SJCRH30 (cell line): ENCODE results near the gene PCMT1. TPM values are rescaled to one million over a fixed set of nuclear protein-coding genes. Genes with fewer than 3 reads are reported as not detected.
A peak's percentile ranks its signal among the peaks of the same experiment; 100 is the strongest.
"Not testable (repeated sequence)": the region's sequence is repeated elsewhere in the genome, so short reads cannot be mapped to it uniquely, and the experiment has no call there.

Source experiments
- DNase-seq, 2 experiments: peaks; one replicate each; pipeline ENCODE4 v3.0.0-alpha.2; 2015 to 2020
- H3K27ac ChIP-seq: fragments of 250-450 bp; sonication (Bioruptor Pico); 2 replicates; pipeline ENCODE4 v1.5.1; 2020; ENCODE audit warnings: mild to moderate bottlenecking, moderate library complexity
- H3K27me3 ChIP-seq: fragments of 250-450 bp; sonication (Bioruptor Pico); 2 replicates; pipeline ENCODE4 v1.5.1; 2020; ENCODE audit warnings: mild to moderate bottlenecking, moderate library complexity
- H3K36me3 ChIP-seq: fragments of 250-450 bp; sonication (Bioruptor Pico); 2 replicates; pipeline ENCODE4 v1.5.1; 2020; ENCODE audit warnings: mild to moderate bottlenecking, moderate library complexity
- H3K4me1 ChIP-seq: fragments of 250-450 bp; sonication (Bioruptor Pico); 2 replicates; pipeline ENCODE4 v1.5.1; 2020; ENCODE audit warnings: mild to moderate bottlenecking, moderate library complexity
- H3K4me3 ChIP-seq: fragments of 250-450 bp; sonication (Bioruptor Pico); 2 replicates; pipeline ENCODE4 v1.5.1; 2020; ENCODE audit warnings: mild to moderate bottlenecking, moderate library complexity
- H3K9me3 ChIP-seq: fragments of 250-450 bp; sonication (Bioruptor Pico); replicated peaks from 2 replicates; pipeline ENCODE4 v1.5.1; 2020; ENCODE audit warnings: mild to moderate bottlenecking, moderate library complexity
- total RNA-seq: library from RNA; depleted of rRNA; stranded (reverse); fragments of >200 nt; shearing (Covaris generic); gene quantifications from 2 replicates; pipeline ENCODE4 v1.2.3, GENCODE V29; 2014

Gene PCMT1
- total RNA-seq, 1 experiment from 2014 or later = 101 TPM

DNA sequence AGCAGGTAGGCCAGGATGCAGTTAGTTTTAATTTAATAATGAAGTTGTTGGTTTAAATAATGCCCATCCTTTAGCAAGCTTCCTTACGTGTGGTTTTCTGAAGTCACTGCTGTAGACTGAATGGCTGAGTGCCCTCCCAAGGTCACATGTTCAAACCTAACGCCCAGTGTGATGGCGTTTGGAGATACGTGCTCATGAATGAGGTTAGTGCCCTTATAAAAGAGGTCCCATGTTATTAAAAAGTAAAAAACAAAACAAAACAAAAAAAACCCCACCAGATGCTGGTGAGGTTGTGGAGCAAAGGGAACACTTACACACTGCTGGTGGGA lies 98.4 kb downstream of the PCMT1 start:
- no peak overlapping the region for H3K4me3 ChIP-seq
- H3K36me3 ChIP-seq = 0 out of 2 replicates have a peak, but pooled peaks cover 2% of the 10 kb centered on the region
- H3K9me3 ChIP-seq = no peaks in the 10 kb centered on the region
- H3K4me1 ChIP-seq = peaks cover 35% of the 10 kb centered on the region
- no peaks in the 10 kb centered on the region for H3K27me3 ChIP-seq
- no peak for DNase-seq
- peak overlapping the region; percentile 63 for H3K27ac ChIP-seq

DNA sequence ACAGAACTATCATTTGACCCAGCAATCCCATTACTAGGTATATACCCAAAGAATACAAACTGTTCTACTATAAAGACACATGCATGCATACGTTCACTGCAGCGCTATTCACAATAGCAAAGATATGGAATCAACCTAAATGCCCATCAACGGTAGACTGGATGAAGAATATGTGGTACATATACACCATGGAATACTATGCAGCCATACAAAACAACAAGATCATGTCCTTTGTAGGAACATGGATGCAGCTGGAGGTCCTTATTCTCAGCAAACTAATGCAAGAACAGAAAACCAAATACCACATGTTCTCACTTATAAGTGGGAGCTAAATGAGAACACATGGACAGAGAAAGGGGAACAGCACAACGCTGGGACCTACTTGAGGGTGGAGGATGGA lies 98.8 kb downstream of the PCMT1 start:
- not testable (repeated sequence) for H3K4me3 ChIP-seq, H3K36me3 ChIP-seq, H3K27me3 ChIP-seq, H3K9me3 ChIP-seq, DNase-seq
- Histone ChIP-seq H3K4me1 (peaks cover 35% of the 10 kb centered on the region), H3K27ac (peak overlapping the region; percentile 63; the same call in 1 of the 2 replicates)

DNA sequence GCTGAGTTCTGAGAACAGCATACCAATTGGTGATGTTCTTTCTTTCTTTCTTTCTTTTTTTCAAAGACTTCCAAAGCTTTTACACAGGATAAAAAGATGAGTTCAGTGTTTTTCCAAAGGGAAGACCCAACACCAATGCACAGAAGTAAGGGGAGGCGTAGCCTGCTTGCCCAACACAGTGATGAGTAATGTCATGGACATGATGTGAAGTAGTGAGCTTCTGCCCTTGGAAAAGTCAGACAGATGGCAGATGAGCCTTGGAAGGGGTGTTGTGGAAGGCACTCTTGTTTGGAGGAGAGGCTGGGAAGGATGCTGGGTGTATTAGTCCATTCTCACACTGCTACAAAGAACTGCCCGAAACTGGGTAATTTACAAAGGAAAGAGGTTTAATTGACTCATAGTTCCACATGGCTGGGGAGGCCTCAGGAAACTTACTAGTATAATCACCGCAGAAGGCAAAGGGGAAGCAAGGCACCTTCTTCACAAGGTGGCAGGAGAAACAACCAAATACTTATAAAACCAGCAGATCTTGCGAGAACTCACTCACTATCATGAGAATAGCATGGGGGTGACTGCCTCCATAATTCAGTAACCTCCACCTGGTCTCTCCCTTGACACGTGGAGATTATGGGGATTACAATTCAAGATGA lies 102.0 kb downstream of the PCMT1 start:
- Histone ChIP-seq H3K4me1 (peaks cover 40% of the 10 kb centered on the region), H3K9me3 (no peaks in the 10 kb centered on the region), H3K4me3 (no peak overlapping the region), H3K36me3 (0 out of 2 replicates have a peak, but pooled peaks cover 2% of the 10 kb centered on the region), H3K27ac (no peak overlapping the region), H3K27me3 (no peaks in the 10 kb centered on the region)
- no peak for DNase-seq

DNA sequence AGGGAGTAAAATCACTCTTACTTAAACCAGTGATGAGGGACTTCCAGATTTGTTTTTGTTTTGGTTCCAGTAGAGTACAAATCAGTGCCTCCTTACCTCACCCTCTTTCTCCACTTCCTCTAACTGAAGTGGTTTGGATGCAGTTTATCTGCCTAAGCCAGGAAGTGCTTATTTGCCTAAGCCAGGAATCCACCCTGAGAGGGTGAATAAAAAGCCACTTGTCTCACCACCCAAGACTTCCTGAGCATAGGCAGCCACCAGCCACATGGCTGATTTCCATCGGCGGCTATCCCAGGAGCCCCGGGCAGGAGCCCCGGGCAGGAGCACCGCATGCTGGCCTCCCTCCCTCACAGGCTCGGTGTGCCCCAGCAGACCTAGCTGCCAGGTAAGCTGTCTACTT lies 102.6 kb downstream of the PCMT1 start:
- Histone ChIP-seq H3K4me1 (peaks cover 40% of the 10 kb centered on the region), H3K9me3 (no peaks in the 10 kb centered on the region), H3K27ac (peak overlapping the region; percentile 20; the same call in 1 of the 2 replicates), H3K27me3 (no peaks in the 10 kb centered on the region), H3K36me3 (0 out of 2 replicates have a peak, but pooled peaks cover 2% of the 10 kb centered on the region), H3K4me3 (no peak overlapping the region)
- peak; percentile 26 to 47 for DNase-seq

DNA sequence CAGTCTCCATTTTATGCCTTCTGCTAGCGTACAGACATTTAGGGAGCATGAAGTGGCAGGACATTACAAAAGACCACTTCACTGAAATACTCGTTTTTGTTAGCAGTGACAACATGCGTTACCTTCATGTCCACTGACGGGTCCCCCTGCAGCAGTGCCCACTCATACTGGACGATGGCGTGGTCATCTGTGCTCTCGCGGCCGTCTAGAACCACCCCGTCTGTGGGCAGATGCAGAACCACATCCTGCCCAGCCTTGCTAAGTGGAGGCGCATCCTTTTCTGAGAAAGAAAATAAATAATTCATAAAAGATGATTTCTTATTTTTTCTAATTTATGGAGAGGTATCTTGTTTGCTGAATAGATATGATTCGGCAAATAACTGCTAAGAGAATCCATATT lies 103.3 kb downstream of the PCMT1 start:
- Histone ChIP-seq H3K4me1 (peaks cover 36% of the 10 kb centered on the region), H3K36me3 (0 out of 2 replicates have a peak, but pooled peaks cover 2% of the 10 kb centered on the region), H3K27ac (no peak overlapping the region), H3K27me3 (no peaks in the 10 kb centered on the region), H3K4me3 (no peak overlapping the region), H3K9me3 (no peaks in the 10 kb centered on the region)
- DNase-seq = no peak

DNA sequence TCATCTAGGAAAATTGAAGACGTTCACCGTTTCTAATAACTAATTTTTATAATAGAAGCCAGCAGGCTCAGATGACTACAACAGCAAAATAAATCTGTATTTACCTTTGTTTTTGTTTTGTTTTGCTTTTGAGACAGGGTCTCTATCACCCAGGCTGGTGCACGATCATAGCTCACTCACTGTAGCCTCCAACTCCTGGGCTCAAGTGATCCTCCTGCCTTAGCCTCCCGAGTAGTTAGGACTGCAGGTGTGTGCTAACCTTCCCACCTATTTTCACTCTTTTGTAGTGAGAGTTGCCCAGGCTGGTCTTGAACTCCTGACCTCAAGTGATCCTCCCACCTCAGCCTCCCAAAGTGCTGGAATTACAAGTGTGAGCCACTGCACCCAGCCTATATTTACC lies 104.5 kb downstream of the PCMT1 start:
- not testable (repeated sequence) for H3K27ac ChIP-seq, H3K9me3 ChIP-seq, DNase-seq, H3K4me3 ChIP-seq, H3K27me3 ChIP-seq, H3K36me3 ChIP-seq
- peaks cover 35% of the 10 kb centered on the region for H3K4me1 ChIP-seq

DNA sequence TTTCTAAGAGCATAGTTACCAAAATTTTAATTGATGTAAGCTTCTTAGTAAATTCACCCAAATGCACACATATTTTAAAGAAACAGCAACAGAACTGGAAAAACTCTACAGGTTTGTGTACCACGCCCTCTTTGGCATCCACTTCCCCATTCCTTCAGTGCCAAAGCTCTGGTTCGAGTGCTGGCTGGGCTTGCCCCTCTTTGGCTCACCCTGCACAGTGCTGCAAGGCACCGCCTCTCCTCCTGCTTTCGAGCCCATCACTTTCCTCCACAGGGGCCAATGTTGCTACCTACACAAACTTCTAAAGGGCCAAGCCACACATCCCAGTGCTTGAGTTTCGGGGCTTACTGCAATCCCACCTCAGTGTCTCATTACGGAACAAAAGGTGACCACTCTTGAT lies 105.0 kb downstream of the PCMT1 start:
- no peaks in the 10 kb centered on the region for H3K27me3 ChIP-seq

DNA sequence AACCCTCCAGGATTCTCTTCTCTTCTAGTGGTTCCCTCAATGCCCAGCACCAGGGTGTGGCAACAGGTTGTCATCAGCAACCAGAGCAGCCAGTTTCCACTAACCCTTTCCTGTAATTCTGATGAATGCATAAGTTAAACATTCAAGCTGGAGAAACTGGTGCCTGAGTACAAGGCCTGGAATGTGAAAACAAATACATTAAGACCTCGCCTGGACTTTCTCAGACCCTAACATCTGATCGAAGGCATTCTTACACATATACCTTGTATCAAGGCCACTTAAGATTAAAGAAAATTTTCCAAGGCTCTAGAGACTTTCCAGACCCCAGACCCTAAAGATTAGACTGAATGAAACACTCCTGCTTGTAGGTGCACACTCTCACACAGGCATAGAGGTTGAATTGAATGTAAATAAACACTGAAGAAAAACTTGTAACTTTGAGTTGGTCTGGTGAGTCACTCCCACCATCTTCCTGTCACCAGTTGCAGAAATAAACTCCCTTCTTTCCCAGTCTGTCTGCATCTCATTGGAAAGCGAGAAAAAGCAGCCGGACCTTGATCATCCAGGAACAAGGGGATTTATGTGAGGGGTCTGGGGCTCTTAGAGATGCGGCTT lies 105.6 kb downstream of the PCMT1 start:
- no peak overlapping the region for H3K4me3 ChIP-seq
- no peaks in the 10 kb centered on the region for H3K27me3 ChIP-seq
- H3K9me3 ChIP-seq = no peaks in the 10 kb centered on the region
- H3K4me1 ChIP-seq = peaks cover 35% of the 10 kb centered on the region
- H3K27ac ChIP-seq = peak overlapping the region; percentile 23; the same call in 1 of the 2 replicates
- no peak for DNase-seq
- H3K36me3 ChIP-seq = 0 out of 2 replicates have a peak, but pooled peaks cover 2% of the 10 kb centered on the region

More for the DNA sequence above, 105.0 kb downstream of the PCMT1 start:
- H3K4me3 ChIP-seq = no peak overlapping the region
- 0 out of 2 replicates have a peak, but pooled peaks cover 2% of the 10 kb centered on the region for H3K36me3 ChIP-seq
- DNase-seq = no peak
- peaks cover 35% of the 10 kb centered on the region for H3K4me1 ChIP-seq
- H3K9me3 ChIP-seq = no peaks in the 10 kb centered on the region
- no peak overlapping the region; the same call in 1 of the 2 replicates for H3K27ac ChIP-seq

DNA sequence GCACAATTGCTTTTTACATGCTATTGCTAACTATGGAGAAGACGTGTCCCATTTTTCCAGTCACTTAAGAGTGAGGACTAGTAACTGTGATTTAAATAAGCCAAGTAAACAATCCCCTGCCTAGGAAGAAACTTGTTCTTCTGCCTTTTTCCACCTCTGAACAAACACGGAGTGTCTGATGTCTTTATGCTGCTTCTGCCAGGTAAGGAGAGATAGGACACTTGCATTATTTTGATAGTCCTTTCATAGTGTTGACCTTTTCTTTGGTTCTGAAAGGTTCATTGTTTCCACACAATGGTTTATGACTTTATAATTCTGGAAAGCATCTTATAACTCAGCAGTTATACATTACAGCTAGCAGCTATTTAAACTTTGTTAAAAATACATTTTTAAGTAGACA lies 106.2 kb downstream of the PCMT1 start:
- Histone ChIP-seq H3K27ac (no peak overlapping the region; the same call in 1 of the 2 replicates), H3K4me1 (peaks cover 35% of the 10 kb centered on the region), H3K36me3 (0 out of 2 replicates have a peak, but pooled peaks cover 2% of the 10 kb centered on the region), H3K4me3 (no peak overlapping the region), H3K9me3 (no peaks in the 10 kb centered on the region), H3K27me3 (no peaks in the 10 kb centered on the region)
- DNase-seq = no peak

DNA sequence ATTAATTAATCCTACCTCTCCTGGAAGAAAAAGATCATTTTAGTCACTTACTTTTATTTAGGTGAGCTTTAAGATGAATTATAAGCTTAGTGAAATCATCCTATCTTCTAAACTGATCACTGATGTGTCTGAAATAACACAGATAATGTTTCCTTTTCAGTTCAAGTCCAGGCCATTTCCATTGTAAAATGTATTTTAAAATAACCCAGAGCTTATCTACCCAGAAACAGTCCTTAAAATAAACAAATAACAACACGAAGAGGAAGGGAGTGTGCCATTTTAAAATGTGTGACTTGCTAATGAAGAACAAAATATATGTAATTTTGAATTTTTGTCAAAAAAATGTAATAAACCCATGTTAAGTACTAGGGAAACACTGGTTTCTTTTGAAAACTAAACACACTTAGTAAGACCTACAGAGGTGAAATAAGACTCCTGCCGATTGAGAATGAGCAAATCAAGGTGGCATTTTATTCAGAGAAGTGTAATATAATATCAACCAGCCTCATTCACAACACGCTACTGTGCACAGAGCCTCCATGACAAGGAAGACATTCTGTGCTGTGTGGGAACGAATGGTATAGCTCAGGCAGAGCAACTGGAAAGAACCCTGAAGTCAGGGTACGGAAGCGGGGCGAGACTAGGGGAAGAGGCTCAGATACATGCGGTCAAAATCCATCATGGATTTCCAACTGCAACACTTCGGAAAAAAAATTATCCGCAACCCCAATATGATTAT lies 106.9 kb downstream of the PCMT1 start:
- DNase-seq = no peak
- Histone ChIP-seq H3K4me1 (peaks cover 35% of the 10 kb centered on the region), H3K36me3 (no peaks in the 10 kb centered on the region), H3K27me3 (no peaks in the 10 kb centered on the region), H3K27ac (peak overlapping the region; percentile 53), H3K9me3 (no peaks in the 10 kb centered on the region), H3K4me3 (no peak overlapping the region)

DNA sequence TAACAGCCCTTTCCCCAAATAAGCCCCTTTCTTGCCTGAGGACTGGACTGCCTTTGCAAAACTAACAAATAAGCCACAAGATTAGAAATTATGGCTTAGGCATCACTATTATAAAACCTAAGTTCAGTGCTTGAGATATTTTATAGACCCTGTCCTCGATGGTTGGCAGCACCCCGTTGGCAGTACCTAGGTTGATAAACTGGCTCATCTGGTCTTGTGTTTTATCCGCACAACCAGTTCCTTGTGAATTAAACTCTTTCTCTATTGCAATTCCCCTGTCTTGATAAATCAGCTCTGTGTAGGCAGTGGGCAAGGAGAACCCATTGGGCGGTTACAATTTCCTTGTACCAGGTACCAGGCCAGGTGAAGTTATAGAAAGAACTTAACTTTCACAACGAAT lies 108.0 kb downstream of the PCMT1 start:
- H3K27me3 ChIP-seq = no peaks in the 10 kb centered on the region
- no peak for DNase-seq
- H3K4me1 ChIP-seq = peaks cover 28% of the 10 kb centered on the region
- H3K9me3 ChIP-seq = no peaks in the 10 kb centered on the region
- no peaks in the 10 kb centered on the region for H3K36me3 ChIP-seq
- H3K4me3 ChIP-seq = no peak overlapping the region
- H3K27ac ChIP-seq = peak overlapping the region; percentile 53; the same call in 1 of the 2 replicates

DNA sequence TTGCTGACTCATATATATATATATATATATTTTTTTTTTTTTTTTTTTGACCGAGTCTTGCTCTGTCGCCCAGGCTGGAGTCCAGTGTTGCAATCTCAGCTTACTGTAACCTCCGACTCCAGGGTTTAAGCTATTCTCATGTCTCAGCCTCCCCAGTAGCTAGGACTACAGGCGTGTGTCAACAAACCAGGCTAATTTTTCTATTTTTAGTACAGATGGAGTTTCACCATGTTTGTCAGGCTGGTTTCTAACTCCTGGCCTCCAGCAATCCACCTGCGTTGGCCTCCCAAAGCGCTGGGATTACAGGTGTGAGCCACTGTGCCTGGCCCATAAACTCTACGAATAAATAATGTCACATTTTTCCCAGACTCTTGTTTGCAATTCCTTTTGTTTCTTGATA lies 109.8 kb downstream of the PCMT1 start:
- no peak overlapping the region for H3K27ac ChIP-seq
- no peaks in the 10 kb centered on the region for H3K27me3 ChIP-seq
- H3K4me1 ChIP-seq = peaks cover 25% of the 10 kb centered on the region
- no peaks in the 10 kb centered on the region for H3K9me3 ChIP-seq
- H3K4me3 ChIP-seq = no peak overlapping the region
- DNase-seq = no peak
- no peaks in the 10 kb centered on the region for H3K36me3 ChIP-seq

DNA sequence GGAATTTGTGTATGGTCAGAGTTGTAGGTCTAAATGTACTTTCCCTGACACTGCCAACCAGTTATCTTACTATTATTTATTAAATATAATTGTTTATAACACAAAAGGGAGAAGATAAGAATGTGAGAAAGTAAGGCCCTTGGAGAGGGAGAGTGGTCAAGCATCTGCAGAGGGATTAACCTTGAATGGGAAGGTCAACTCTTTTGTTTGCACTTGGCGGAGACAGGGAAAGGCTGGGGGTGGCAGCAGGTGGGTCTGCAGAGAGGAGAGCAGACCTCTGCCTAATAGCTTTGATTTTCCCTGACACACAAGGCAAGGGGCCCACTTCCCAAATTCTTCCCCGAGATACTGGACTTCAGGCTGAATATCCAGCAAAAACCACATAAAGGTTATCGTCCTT lies 110.4 kb downstream of the PCMT1 start:
- no peak for DNase-seq
- Histone ChIP-seq H3K4me1 (peaks cover 22% of the 10 kb centered on the region), H3K27ac (no peak overlapping the region), H3K27me3 (no peaks in the 10 kb centered on the region), H3K4me3 (no peak overlapping the region), H3K36me3 (no peaks in the 10 kb centered on the region), H3K9me3 (no peaks in the 10 kb centered on the region)

DNA sequence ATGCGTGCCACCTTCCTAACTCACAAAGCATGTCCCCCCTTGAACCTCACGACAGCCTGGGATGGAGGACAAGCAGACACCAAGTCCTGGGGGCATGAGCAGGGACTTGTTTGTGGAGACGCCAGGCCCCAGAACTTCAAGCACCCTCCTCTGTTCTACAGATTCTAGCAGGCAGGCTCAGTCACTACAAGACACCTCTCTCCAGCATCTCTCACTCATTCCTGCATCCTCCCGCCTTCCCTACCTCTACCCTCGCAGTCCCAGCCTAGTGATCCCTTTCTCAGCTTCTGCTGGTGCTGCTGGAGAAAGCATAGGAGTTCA lies 110.9 kb downstream of the PCMT1 start:
- no peak overlapping the region for H3K27ac ChIP-seq
- DNase-seq = no peak
- no peak overlapping the region for H3K4me3 ChIP-seq
- peaks cover 20% of the 10 kb centered on the region for H3K4me1 ChIP-seq
- H3K27me3 ChIP-seq = no peaks in the 10 kb centered on the region
- H3K9me3 ChIP-seq = no peaks in the 10 kb centered on the region
- H3K36me3 ChIP-seq = no peaks in the 10 kb centered on the region
